AG04449 (cell line): ENCODE results near the gene ZNF474.

Experiments used
- CTCF ChIA-PET: fragments of 350-600 bp; formaldehyde crosslinking; extraction: SDS; loops from one replicate; lab custom pipeline; 2021; ENCODE audit warnings: antibody characterized with exemption; lab: Yijun Ruan, JAX
- POLR2A ChIA-PET: fragments of 400-600, 350-600 bp; formaldehyde crosslinking; extraction: SDS; loops from one replicate; lab custom pipeline; 2020; ENCODE audit warnings: antibody characterized with exemption, inconsistent platforms; lab: Yijun Ruan, JAX
- DNase-seq: peaks from one replicate; pipeline ENCODE4 v3.0.0-alpha.2; 2010; ENCODE audit warnings: low read depth, low spot score
- H3K4me3 ChIP-seq: 2 replicates; pipeline ENCODE4 v1.5.1; 2011; ENCODE audit warnings: low read depth, mild to moderate bottlenecking, control low read depth, low read length
- CTCF ChIP-seq: IDR thresholded peaks from one replicate; pipeline ENCODE4 v1.5.1; 2011; ENCODE audit warnings: mild to moderate bottlenecking, moderate library complexity, low read length, control low read depth, inconsistent platforms; ENCODE audit not compliant: insufficient read depth; ENCODE audit errors: missing control alignments

Gene ZNF474

DNA sequence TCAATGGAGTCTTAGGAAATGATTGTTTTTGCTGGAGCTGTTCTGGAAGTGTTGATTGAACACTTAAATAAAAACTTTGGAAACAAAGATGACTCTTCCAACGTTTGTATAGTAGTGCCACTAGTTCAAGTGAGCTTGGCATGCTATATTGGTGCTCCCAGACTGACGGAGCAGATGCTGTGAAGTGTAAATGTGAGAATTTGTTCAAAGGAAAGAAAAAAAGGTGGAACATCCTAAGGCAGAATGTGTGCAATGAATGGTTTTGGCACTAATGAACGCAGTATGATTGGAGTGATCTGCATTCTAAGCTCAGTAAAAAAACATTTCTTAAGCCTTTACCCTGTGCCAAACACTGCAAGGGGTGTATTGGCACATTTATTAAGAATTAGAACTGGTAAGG is 69.8 kb downstream of the ZNF474 start:
- H3K4me3 ChIP-seq = no peak overlapping the region
- ChIA-PET POLR2A (no interaction called here), CTCF (interaction anchor here (0.7 to 6.7 kb wide), 7 partner anchors 9 to 1146 kb away, joined by 3 to 101 read pairs (median 3); no protein-coding TSS in a partner anchor)
- no peak for TF ChIP-seq CTCF
- no peak for DNase-seq

GRCh38 chr5:122200450-122200849 is 71.1 kb downstream of the ZNF474 start:
- no peak overlapping the region for H3K4me3 ChIP-seq
- CTCF ChIA-PET = interaction anchor here (1.2 to 1.5 kb wide), 2 partner anchors 44 to 125 kb away, joined by 3 read pairs; no protein-coding TSS in a partner anchor
- POLR2A ChIA-PET = no interaction called here
- no peak for TF ChIP-seq CTCF
- DNase-seq = no peak

DNA sequence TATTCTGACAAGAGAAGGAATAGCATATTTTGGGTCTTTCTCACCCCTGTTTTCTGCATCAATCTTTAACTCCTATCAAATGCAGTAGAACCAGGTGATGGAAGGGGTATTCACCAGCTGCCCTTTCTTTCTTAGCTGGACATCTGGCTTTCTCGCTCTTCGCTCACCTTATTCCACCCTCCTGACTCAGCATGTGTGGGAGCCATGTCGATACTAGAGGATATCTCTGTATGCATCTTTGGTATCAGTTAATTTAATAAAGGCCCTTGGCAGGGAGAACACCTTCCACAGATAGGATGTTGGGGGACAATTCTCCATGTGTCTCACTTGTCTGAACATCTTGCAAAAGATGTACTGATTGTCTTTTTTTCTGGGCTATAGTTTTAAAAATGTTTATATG is 71.5 kb downstream of the ZNF474 start:
- no peak for DNase-seq
- ChIA-PET CTCF (interaction anchor here (1.2 kb wide), 1 partner anchor 233 kb away, joined by 3 read pairs; no protein-coding TSS in a partner anchor), POLR2A (no interaction called here)
- TF ChIP-seq CTCF = no peak
- H3K4me3 ChIP-seq = no peak overlapping the region

GRCh38 chr5:122201365-122201764 is 72.0 kb downstream of the ZNF474 start:
- no peak overlapping the region for H3K4me3 ChIP-seq
- no peak for DNase-seq
- ChIA-PET POLR2A (no interaction called here), CTCF (interaction anchor here (1.2 kb wide), 1 partner anchor 234 kb away, joined by 3 read pairs; no protein-coding TSS in a partner anchor)
- no peak for TF ChIP-seq CTCF

DNA sequence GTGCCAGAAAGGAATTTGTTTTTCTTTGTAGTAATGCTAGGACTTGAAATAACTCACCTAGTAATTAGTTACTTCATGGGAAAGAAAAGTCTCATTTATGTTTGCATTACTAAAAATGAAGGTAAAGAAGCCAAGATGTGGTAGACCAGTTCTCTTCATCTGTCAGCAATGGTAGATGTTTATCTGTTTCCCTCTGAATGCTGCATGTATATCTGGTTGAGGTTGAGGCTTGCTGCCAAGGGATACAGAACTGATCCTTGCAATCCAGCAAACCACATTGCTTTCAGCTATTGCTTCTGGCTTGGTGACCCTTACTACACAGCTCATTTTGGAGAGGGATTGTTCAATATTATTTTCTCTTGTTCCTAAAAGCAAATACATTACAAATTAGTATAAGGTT is 73.6 kb downstream of the ZNF474 start:
- no peak for DNase-seq
- CTCF ChIA-PET = interaction anchor here (1.0 kb wide), 1 partner anchor 11 kb away, joined by 4 read pairs; no protein-coding TSS in a partner anchor
- POLR2A ChIA-PET = no interaction called here

More for the DNA sequence above, 73.6 kb downstream of the ZNF474 start:
- H3K4me3 ChIP-seq = no peak overlapping the region
- TF ChIP-seq CTCF = no peak
